Measurements from ENCODE around the gene SMYD3.

DNA sequence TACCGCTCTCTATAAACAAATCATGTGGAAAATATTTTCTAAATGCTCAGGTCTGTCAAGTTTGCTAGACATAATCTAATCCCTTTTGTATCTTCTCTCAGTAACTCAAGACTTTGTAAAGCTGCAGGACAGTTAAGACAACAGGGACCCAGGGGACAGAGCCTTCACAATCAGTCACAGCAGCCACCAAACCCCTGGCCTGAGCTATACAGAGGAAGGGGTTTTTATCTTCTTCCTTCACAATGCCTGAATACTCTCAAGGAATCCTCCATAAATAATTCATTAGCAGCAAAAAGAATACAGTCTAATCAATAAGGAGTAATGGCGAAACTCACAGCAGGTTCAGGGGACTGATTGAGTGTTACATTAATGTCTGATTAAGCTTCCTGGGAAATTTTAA is 368.3 kb downstream of the SMYD3 start:
- TF ChIP-seq, protein P1, sequence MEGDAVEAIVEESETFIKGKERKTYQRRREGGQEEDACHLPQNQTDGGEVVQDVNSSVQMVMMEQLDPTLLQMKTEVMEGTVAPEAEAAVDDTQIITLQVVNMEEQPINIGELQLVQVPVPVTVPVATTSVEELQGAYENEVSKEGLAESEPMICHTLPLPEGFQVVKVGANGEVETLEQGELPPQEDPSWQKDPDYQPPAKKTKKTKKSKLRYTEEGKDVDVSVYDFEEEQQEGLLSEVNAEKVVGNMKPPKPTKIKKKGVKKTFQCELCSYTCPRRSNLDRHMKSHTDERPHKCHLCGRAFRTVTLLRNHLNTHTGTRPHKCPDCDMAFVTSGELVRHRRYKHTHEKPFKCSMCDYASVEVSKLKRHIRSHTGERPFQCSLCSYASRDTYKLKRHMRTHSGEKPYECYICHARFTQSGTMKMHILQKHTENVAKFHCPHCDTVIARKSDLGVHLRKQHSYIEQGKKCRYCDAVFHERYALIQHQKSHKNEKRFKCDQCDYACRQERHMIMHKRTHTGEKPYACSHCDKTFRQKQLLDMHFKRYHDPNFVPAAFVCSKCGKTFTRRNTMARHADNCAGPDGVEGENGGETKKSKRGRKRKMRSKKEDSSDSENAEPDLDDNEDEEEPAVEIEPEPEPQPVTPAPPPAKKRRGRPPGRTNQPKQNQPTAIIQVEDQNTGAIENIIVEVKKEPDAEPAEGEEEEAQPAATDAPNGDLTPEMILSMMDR (IDR thresholded peaks at IDR 0.05) = no peak
- no peak for TF ChIP-seq POLR2AphosphoS5 (IDR thresholded peaks at IDR 0.05)
